ENCODE data around the gene RAP1GDS1. TPM values are rescaled to one million over a fixed set of nuclear protein-coding genes. Genes with fewer than 3 reads are reported as not detected.
A peak's percentile ranks its signal among the peaks of the same experiment; 100 is the strongest.
"Not testable (repeated sequence)": the region's sequence is repeated elsewhere in the genome, so short reads cannot be mapped to it uniquely, and the experiment has no call there.

RAP1GDS1 gene
- polyA plus RNA-seq, 6 donors from 2014 or later = 29.0 to 52.2 (median 36.4) TPM

- Mint-ChIP-seq H3K4me1 (peaks cover 14 to 34% (median 23%) of the 10 kb centered on the region in 3 donors), H3K27me3 (no peaks in the 10 kb centered on the region), H3K9me3 (peaks cover 0 to 17% (median 5%) of the 10 kb centered on the region in 7 donors), H3K27ac (no peak overlapping the region), H3K36me3 (peaks cover 8 to 33% of the 10 kb centered on the region in 2 donors), H3K4me3 (no peak overlapping the region)
- ATAC-seq (ENCODE audit: low read depth in 2 of 2) (no peak), DNase-seq (no peak)
Measured at GRCh38 chr4:98338761-98339438, 77.7 kb downstream of the RAP1GDS1 start.

GRCh38 chr4:98341309-98341708 is 80.1 kb downstream of the RAP1GDS1 start:
- ATAC-seq (ENCODE audit: low read depth in 2 of 2) (peak; percentile 28 to 33), DNase-seq (no peak)
- H3K36me3 Mint-ChIP-seq = peaks cover 8 to 21% of the 10 kb centered on the region in 2 donors
- H3K9me3 Mint-ChIP-seq = peaks cover 0 to 3% (median 0%) of the 10 kb centered on the region in 7 donors
- peak overlapping the region in 1 of 8 donors; percentile 39 for H3K4me3 Mint-ChIP-seq
- peaks cover 14 to 28% (median 16%) of the 10 kb centered on the region in 3 donors for H3K4me1 Mint-ChIP-seq
- peak overlapping the region in 4 of 6 donors; percentile 20 to 83 (median 48) for H3K27ac Mint-ChIP-seq
- H3K27me3 Mint-ChIP-seq = no peaks in the 10 kb centered on the region

- ATAC-seq (ENCODE audit: low read depth in 2 of 2) (no peak), DNase-seq (no peak)
- Mint-ChIP-seq H3K27me3 (no peaks in the 10 kb centered on the region), H3K9me3 (peaks cover 0 to 7% (median 4%) of the 10 kb centered on the region in 7 donors), H3K4me1 (peaks cover 9 to 14% (median 11%) of the 10 kb centered on the region in 3 donors), H3K36me3 (peaks cover 8 to 10% of the 10 kb centered on the region in 2 donors), H3K27ac (no peak overlapping the region), H3K4me3 (no peak overlapping the region)
Measured at GRCh38 chr4:98343626-98344025, 82.4 kb downstream of the RAP1GDS1 start.

- H3K9me3 Mint-ChIP-seq = peaks cover 0 to 8% (median 6%) of the 10 kb centered on the region in 7 donors
- H3K27ac Mint-ChIP-seq = peak overlapping the region in 2 of 6 donors; percentile 59 to 81
- H3K4me1 Mint-ChIP-seq = peaks cover 8 to 13% (median 13%) of the 10 kb centered on the region in 3 donors
- no peaks in the 10 kb centered on the region for H3K27me3 Mint-ChIP-seq
- DNase-seq = no peak
- ATAC-seq (ENCODE audit: low read depth in 2 of 2) = no peak
- no peak overlapping the region for H3K4me3 Mint-ChIP-seq
- H3K36me3 Mint-ChIP-seq = no peaks in the 10 kb centered on the region
Measured at GRCh38 chr4:98345838-98346237, 84.7 kb downstream of the RAP1GDS1 start.

GRCh38 chr4:98352396-98352795 is 91.2 kb downstream of the RAP1GDS1 start:
- Mint-ChIP-seq H3K27me3 (no peaks in the 10 kb centered on the region), H3K4me1 (peaks cover 14 to 25% (median 24%) of the 10 kb centered on the region in 3 donors), H3K9me3 (peaks cover 0 to 8% (median 6%) of the 10 kb centered on the region in 7 donors), H3K27ac (peak overlapping the region in 5 of 6 donors; percentile 5 to 82 (median 39)), H3K4me3 (peak overlapping the region; percentile 27 to 81 (median 72)), H3K36me3 (peaks cover 0 to 10% of the 10 kb centered on the region in 2 donors)
- DNase-seq (no peak), ATAC-seq (ENCODE audit: low read depth in 2 of 2) (peak; percentile 37 to 58)

GRCh38 chr4:98352940-98353339 is 91.8 kb downstream of the RAP1GDS1 start:
- peaks cover 14 to 25% (median 24%) of the 10 kb centered on the region in 3 donors for H3K4me1 Mint-ChIP-seq
- DNase-seq (peak; percentile 16), ATAC-seq (ENCODE audit: low read depth in 2 of 2) (peak; percentile 91 to 93)
- no peaks in the 10 kb centered on the region for H3K27me3 Mint-ChIP-seq
- peak overlapping the region; percentile 27 to 81 (median 72) for H3K4me3 Mint-ChIP-seq
- peak overlapping the region in 4 of 6 donors; percentile 5 to 55 (median 36) for H3K27ac Mint-ChIP-seq
- H3K36me3 Mint-ChIP-seq = peaks cover 0 to 10% of the 10 kb centered on the region in 2 donors
- peaks cover 0 to 8% (median 6%) of the 10 kb centered on the region in 7 donors for H3K9me3 Mint-ChIP-seq

GRCh38 chr4:98358630-98359248 is 97.6 kb downstream of the RAP1GDS1 start:
- DNase-seq (no peak), ATAC-seq (ENCODE audit: low read depth in 2 of 2) (no peak)
- H3K4me3 Mint-ChIP-seq = no peak overlapping the region
- H3K27ac Mint-ChIP-seq = peak overlapping the region in 2 of 6 donors; percentile 17 to 42
- no peaks in the 10 kb centered on the region for H3K27me3 Mint-ChIP-seq
- peaks cover 14 to 18% of the 10 kb centered on the region in 2 donors for H3K36me3 Mint-ChIP-seq
- peaks cover 8 to 12% (median 9%) of the 10 kb centered on the region in 3 donors for H3K4me1 Mint-ChIP-seq
- no peaks in the 10 kb centered on the region for H3K9me3 Mint-ChIP-seq

GRCh38 chr4:98359646-98360045 is 98.5 kb downstream of the RAP1GDS1 start:
- Mint-ChIP-seq H3K27ac (peak overlapping the region in 4 of 6 donors; percentile 17 to 91 (median 30)), H3K27me3 (no peaks in the 10 kb centered on the region), H3K9me3 (peaks cover 0 to 3% (median 0%) of the 10 kb centered on the region in 7 donors), H3K36me3 (peaks cover 16 to 25% of the 10 kb centered on the region in 2 donors), H3K4me3 (no peak overlapping the region), H3K4me1 (peaks cover 8 to 13% (median 9%) of the 10 kb centered on the region in 3 donors)
- DNase-seq = no peak
- ATAC-seq (ENCODE audit: low read depth in 2 of 2) = no peak

GRCh38 chr4:98363431-98363830 is 102.2 kb downstream of the RAP1GDS1 start:
- H3K9me3 Mint-ChIP-seq = peaks cover 12 to 28% (median 18%) of the 10 kb centered on the region in 7 donors
- H3K27me3 Mint-ChIP-seq = no peaks in the 10 kb centered on the region
- H3K4me3 Mint-ChIP-seq = no peak overlapping the region
- H3K36me3 Mint-ChIP-seq = peaks cover 41 to 42% of the 10 kb centered on the region in 2 donors
- ATAC-seq (ENCODE audit: low read depth in 2 of 2) = no peak
- peaks cover 8 to 13% (median 9%) of the 10 kb centered on the region in 3 donors for H3K4me1 Mint-ChIP-seq
- peak overlapping the region in 1 of 6 donors; percentile 1 for H3K27ac Mint-ChIP-seq
- DNase-seq = no peak

- peak overlapping the region in 1 of 6 donors; percentile 62 for H3K27ac Mint-ChIP-seq
- not testable (repeated sequence) for H3K4me3 Mint-ChIP-seq; ATAC-seq (ENCODE audit: low read depth in 2 of 2); H3K4me1 Mint-ChIP-seq; H3K27me3 Mint-ChIP-seq; DNase-seq
- peaks cover 42 to 57% of the 10 kb centered on the region in 2 donors for H3K36me3 Mint-ChIP-seq
- H3K9me3 Mint-ChIP-seq = peaks cover 15 to 38% (median 27%) of the 10 kb centered on the region in 7 donors
Measured at GRCh38 chr4:98366275-98366674, 105.1 kb downstream of the RAP1GDS1 start.

GRCh38 chr4:98368000-98368399 is 106.8 kb downstream of the RAP1GDS1 start:
- H3K36me3 Mint-ChIP-seq = peaks cover 36 to 54% of the 10 kb centered on the region in 2 donors
- H3K27me3 Mint-ChIP-seq = not testable (repeated sequence)

GRCh38 chr4:98369322-98369721 is 108.1 kb downstream of the RAP1GDS1 start:
- H3K4me1 Mint-ChIP-seq = peaks cover 0 to 5% (median 0%) of the 10 kb centered on the region in 3 donors
- H3K4me3 Mint-ChIP-seq = no peak overlapping the region
- peaks cover 26 to 47% of the 10 kb centered on the region in 2 donors for H3K36me3 Mint-ChIP-seq
- peaks cover 15 to 37% (median 28%) of the 10 kb centered on the region in 7 donors for H3K9me3 Mint-ChIP-seq
- ATAC-seq (ENCODE audit: low read depth in 2 of 2) (no peak), DNase-seq (no peak)
- H3K27me3 Mint-ChIP-seq = no peaks in the 10 kb centered on the region
- H3K27ac Mint-ChIP-seq = no peak overlapping the region

More at GRCh38 chr4:98368000-98368399, 106.8 kb downstream of the RAP1GDS1 start:
- Mint-ChIP-seq H3K9me3 (peaks cover 15 to 38% (median 28%) of the 10 kb centered on the region in 7 donors), H3K27ac (peak overlapping the region in 1 of 6 donors; percentile 19)
- not testable (repeated sequence) for ATAC-seq (ENCODE audit: low read depth in 2 of 2); H3K4me1 Mint-ChIP-seq; DNase-seq; H3K4me3 Mint-ChIP-seq

GRCh38 chr4:98374643-98375042 is 113.5 kb downstream of the RAP1GDS1 start:
- no peaks in the 10 kb centered on the region for H3K27me3 Mint-ChIP-seq
- peaks cover 0 to 4% (median 0%) of the 10 kb centered on the region in 7 donors for H3K9me3 Mint-ChIP-seq
- H3K36me3 Mint-ChIP-seq = peaks cover 0 to 14% of the 10 kb centered on the region in 2 donors
- ATAC-seq (ENCODE audit: low read depth in 2 of 2) = no peak
- peak overlapping the region in 1 of 6 donors; percentile 38 for H3K27ac Mint-ChIP-seq
- H3K4me3 Mint-ChIP-seq = no peak overlapping the region
- no peak for DNase-seq
- H3K4me1 Mint-ChIP-seq = peaks cover 3 to 20% (median 7%) of the 10 kb centered on the region in 3 donors
